ENCODE measurements around the gene DPP6.

GRCh38 chr7:154744256-154744860 is 692.2 kb downstream of the DPP6 start:
- peak; percentile 92 for TF ChIP-seq CTCF (conservative IDR thresholded peaks at IDR 0.05; ENCODE audit: low read length)
- TF ChIP-seq EZH2phosphoT487 (IDR thresholded peaks at IDR 0.05; ENCODE audit: borderline replicate concordance, low read depth, low read length) = no peak
